OCI-LY1 (cell line): Measurements from ENCODE around the gene RNPEPL1.

ENCODE experiments used
- H2AFZ ChIP-seq: fragments of 200-600 bp; sonication (generic), shearing (Covaris generic); 2 replicates; pipeline ENCODE4 v1.6.0; 2014; ENCODE audit warnings: antibody characterized with exemption, mild to moderate bottlenecking, low read length
- H3F3A ChIP-seq: fragments of 200-600 bp; sonication (generic), shearing (Covaris generic); 2 replicates; pipeline ENCODE4 v1.6.0; 2014; ENCODE audit warnings: mild to moderate bottlenecking, antibody characterized with exemption, low read length, moderate library complexity; ENCODE audit not compliant: insufficient read depth
- H3K27ac ChIP-seq: fragments of 200-600 bp; sonication (generic); 2 replicates; pipeline ENCODE4 v1.5.1; 2014; ENCODE audit warnings: low read length, mixed run types, mild to moderate bottlenecking, low read depth; ENCODE audit not compliant: poor library complexity, severe bottlenecking
- H3K27me3 ChIP-seq: fragments of 200-600 bp; sonication (generic); 2 replicates; pipeline ENCODE4 v1.6.0; 2014; ENCODE audit warnings: antibody characterized with exemption, mild to moderate bottlenecking, low read length, moderate library complexity; ENCODE audit not compliant: insufficient read depth
- H3K36me3 ChIP-seq: fragments of 200-600 bp; sonication (generic); 2 replicates; pipeline ENCODE4 v1.6.1; 2014; ENCODE audit warnings: mild to moderate bottlenecking, antibody characterized with exemption, low read length, moderate library complexity, mixed read lengths; ENCODE audit not compliant: insufficient read depth
- H3K4me1 ChIP-seq: fragments of 200-600 bp; sonication (generic); 2 replicates; pipeline ENCODE4 v1.5.1; 2014; ENCODE audit warnings: mild to moderate bottlenecking, low read length, moderate library complexity; ENCODE audit not compliant: insufficient read depth, severe bottlenecking
- H3K4me2 ChIP-seq: fragments of 200-600 bp; sonication (generic), shearing (Covaris generic); 2 replicates; pipeline ENCODE4 v1.6.1; 2014; ENCODE audit warnings: low read length
- H3K4me3 ChIP-seq: fragments of 200-600 bp; sonication (generic); 2 replicates; pipeline ENCODE4 v1.5.1; 2014; ENCODE audit warnings: low read length, low read depth, mild to moderate bottlenecking, mixed read lengths; ENCODE audit not compliant: poor library complexity, severe bottlenecking
- H3K79me2 ChIP-seq: fragments of 200-600 bp; shearing (Covaris generic); 2 replicates; pipeline ENCODE4 v1.6.1; 2016; ENCODE audit warnings: mixed run types, low read length, mixed read lengths; ENCODE audit not compliant: insufficient read depth
- H3K9ac ChIP-seq: fragments of 200-600 bp; sonication (generic), shearing (Covaris generic); 2 replicates; pipeline ENCODE4 v1.6.1; 2014; ENCODE audit warnings: mild to moderate bottlenecking, low read length, mixed read lengths
- H3K9me2 ChIP-seq: fragments of 200-600 bp; sonication (generic), shearing (Covaris generic); 2 replicates; pipeline ENCODE4 v1.6.1; 2014; ENCODE audit warnings: low read depth, mild to moderate bottlenecking, low read length, mixed read lengths
- H3K9me3 ChIP-seq: fragments of 200-600 bp; shearing (Covaris generic); 2 replicates; pipeline ENCODE4 v1.6.1; 2014; ENCODE audit warnings: low read length, mixed read lengths
- H4K20me1 ChIP-seq: fragments of 200-600 bp; sonication (generic), shearing (Covaris generic); 2 replicates; pipeline ENCODE4 v1.6.0; 2016; ENCODE audit warnings: mild to moderate bottlenecking, low read length; ENCODE audit not compliant: insufficient read depth
- CTCF ChIP-seq: fragments of 200-600 bp; sonication (generic), shearing (Covaris generic); IDR thresholded peaks from 2 replicates; pipeline ENCODE4 v1.5.1; 2017; ENCODE audit warnings: mild to moderate bottlenecking, antibody characterized with exemption, low read length, moderate library complexity, mixed read lengths
- EZH2 ChIP-seq: fragments of 200-600 bp; sonication (generic), shearing (Covaris generic); IDR thresholded peaks from 2 replicates; pipeline ENCODE4 v1.8.0; 2017; ENCODE audit warnings: borderline replicate concordance, mixed run types, mild to moderate bottlenecking, antibody characterized with exemption, low read length, moderate library complexity, mixed read lengths

RNPEPL1 gene

GRCh38 chr2:240603081-240603835 lies 35.0 kb downstream of the RNPEPL1 start:
- Histone ChIP-seq H3K9ac (no peak overlapping the region), H3K4me3 (no peak overlapping the region), H4K20me1 (no peaks in the 10 kb centered on the region), H3F3A (no peaks in the 10 kb centered on the region), H3K27ac (no peak overlapping the region), H3K9me3 (no peaks in the 10 kb centered on the region), H3K4me2 (no peak overlapping the region), H3K79me2 (no peaks in the 10 kb centered on the region), H3K4me1 (no peaks in the 10 kb centered on the region), H3K27me3 (no peaks in the 10 kb centered on the region), H2AFZ (no peak overlapping the region), H3K36me3 (peaks cover 3% of the 10 kb centered on the region; the same call in 1 of the 2 replicates), H3K9me2 (no peaks in the 10 kb centered on the region)
- TF ChIP-seq CTCF (no peak), EZH2 (no peak)

- Histone ChIP-seq H4K20me1 (no peaks in the 10 kb centered on the region), H3K27ac (no peak overlapping the region), H3K9me3 (no peaks in the 10 kb centered on the region), H3K9me2 (no peaks in the 10 kb centered on the region), H3K36me3 (no peaks in the 10 kb centered on the region), H3K9ac (no peak overlapping the region), H3K4me1 (no peaks in the 10 kb centered on the region), H3F3A (no peaks in the 10 kb centered on the region), H3K27me3 (no peaks in the 10 kb centered on the region), H2AFZ (no peak overlapping the region), H3K4me2 (no peak overlapping the region), H3K79me2 (no peaks in the 10 kb centered on the region), H3K4me3 (no peak overlapping the region)
- no peak for TF ChIP-seq EZH2
- no peak for TF ChIP-seq CTCF
Measured at GRCh38 chr2:240603846-240604245, 35.6 kb downstream of the RNPEPL1 start.

- Histone ChIP-seq H3K9me3 (no peaks in the 10 kb centered on the region), H3K4me3 (no peak overlapping the region), H3K36me3 (no peaks in the 10 kb centered on the region), H3K9me2 (no peaks in the 10 kb centered on the region), H3F3A (no peaks in the 10 kb centered on the region), H3K4me1 (no peaks in the 10 kb centered on the region), H4K20me1 (no peaks in the 10 kb centered on the region), H3K27me3 (no peaks in the 10 kb centered on the region), H3K4me2 (no peak overlapping the region), H2AFZ (no peak overlapping the region), H3K9ac (no peak overlapping the region), H3K79me2 (no peaks in the 10 kb centered on the region), H3K27ac (no peak overlapping the region)
- TF ChIP-seq EZH2 (no peak), CTCF (peak; percentile 14; the same call in 1 of the 2 replicates)
Measured at GRCh38 chr2:240604291-240604938, 36.1 kb downstream of the RNPEPL1 start.
